ENCODE measurements around the gene DPP6.

Gene DPP6

GRCh38 chr7:154627646-154628290 lies 575.6 kb downstream of the DPP6 start:
- H3K36me3 ChIP-seq (ENCODE audit: control insufficient read depth, insufficient read depth, low read length): no peaks in the 10 kb centered on the region
- H3K4me3 ChIP-seq (replicated peaks; ENCODE audit: low read depth, low read length): no peak overlapping the region
- no peaks in the 10 kb centered on the region for H3K27me3 ChIP-seq (replicated peaks; ENCODE audit: control insufficient read depth, insufficient read depth, low read length)
- TF ChIP-seq, protein P1, sequence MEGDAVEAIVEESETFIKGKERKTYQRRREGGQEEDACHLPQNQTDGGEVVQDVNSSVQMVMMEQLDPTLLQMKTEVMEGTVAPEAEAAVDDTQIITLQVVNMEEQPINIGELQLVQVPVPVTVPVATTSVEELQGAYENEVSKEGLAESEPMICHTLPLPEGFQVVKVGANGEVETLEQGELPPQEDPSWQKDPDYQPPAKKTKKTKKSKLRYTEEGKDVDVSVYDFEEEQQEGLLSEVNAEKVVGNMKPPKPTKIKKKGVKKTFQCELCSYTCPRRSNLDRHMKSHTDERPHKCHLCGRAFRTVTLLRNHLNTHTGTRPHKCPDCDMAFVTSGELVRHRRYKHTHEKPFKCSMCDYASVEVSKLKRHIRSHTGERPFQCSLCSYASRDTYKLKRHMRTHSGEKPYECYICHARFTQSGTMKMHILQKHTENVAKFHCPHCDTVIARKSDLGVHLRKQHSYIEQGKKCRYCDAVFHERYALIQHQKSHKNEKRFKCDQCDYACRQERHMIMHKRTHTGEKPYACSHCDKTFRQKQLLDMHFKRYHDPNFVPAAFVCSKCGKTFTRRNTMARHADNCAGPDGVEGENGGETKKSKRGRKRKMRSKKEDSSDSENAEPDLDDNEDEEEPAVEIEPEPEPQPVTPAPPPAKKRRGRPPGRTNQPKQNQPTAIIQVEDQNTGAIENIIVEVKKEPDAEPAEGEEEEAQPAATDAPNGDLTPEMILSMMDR (IDR thresholded peaks at IDR 0.05; ENCODE audit: insufficient read depth, low read length, poor library complexity, severe bottlenecking): no peak
- no peak for DNase-seq (ENCODE audit: extremely low read depth, insufficient read length)

- TF ChIP-seq, protein P1 (IDR thresholded peaks at IDR 0.05; ENCODE audit: insufficient read depth, low read length, poor library complexity, severe bottlenecking): no peak
- no peaks in the 10 kb centered on the region for H3K36me3 ChIP-seq (ENCODE audit: control insufficient read depth, insufficient read depth, low read length)
- DNase-seq (ENCODE audit: extremely low read depth, insufficient read length): no peak
- H3K4me3 ChIP-seq (replicated peaks; ENCODE audit: low read depth, low read length): no peak overlapping the region
- no peaks in the 10 kb centered on the region for H3K27me3 ChIP-seq (replicated peaks; ENCODE audit: control insufficient read depth, insufficient read depth, low read length)
These were observed 576.4 kb downstream of the DPP6 start for GRCh38 chr7:154628556-154628955.

DNA sequence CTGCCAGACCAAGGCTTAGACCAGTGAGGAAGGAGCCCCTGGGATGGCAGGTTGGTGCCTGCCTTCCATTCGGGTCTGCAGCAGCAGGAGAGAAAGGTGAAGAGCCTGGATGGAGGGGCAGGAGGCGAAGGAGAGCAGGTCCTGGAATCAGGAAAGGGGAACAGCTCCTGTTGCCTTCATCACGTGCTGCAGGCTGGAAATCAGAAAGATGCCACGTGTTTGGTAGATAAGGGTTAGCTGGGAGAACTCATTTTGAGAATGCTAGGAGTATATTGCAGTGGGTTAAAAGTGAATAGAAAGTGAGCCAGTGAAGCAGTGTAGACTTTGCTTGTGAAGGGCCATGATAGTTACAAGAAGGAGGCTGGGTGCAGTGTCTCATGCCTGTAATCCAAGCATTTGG lies 579.0 kb downstream of the DPP6 start:
- Histone ChIP-seq H3K4me3 (replicated peaks; ENCODE audit: low read depth, low read length) (no peak overlapping the region), H3K27me3 (replicated peaks; ENCODE audit: control insufficient read depth, insufficient read depth, low read length) (no peaks in the 10 kb centered on the region), H3K36me3 (ENCODE audit: control insufficient read depth, insufficient read depth, low read length) (no peaks in the 10 kb centered on the region)
- TF ChIP-seq, protein P1 (IDR thresholded peaks at IDR 0.05; ENCODE audit: insufficient read depth, low read length, poor library complexity, severe bottlenecking): no peak
- no peak for DNase-seq (ENCODE audit: extremely low read depth, insufficient read length)

DNA sequence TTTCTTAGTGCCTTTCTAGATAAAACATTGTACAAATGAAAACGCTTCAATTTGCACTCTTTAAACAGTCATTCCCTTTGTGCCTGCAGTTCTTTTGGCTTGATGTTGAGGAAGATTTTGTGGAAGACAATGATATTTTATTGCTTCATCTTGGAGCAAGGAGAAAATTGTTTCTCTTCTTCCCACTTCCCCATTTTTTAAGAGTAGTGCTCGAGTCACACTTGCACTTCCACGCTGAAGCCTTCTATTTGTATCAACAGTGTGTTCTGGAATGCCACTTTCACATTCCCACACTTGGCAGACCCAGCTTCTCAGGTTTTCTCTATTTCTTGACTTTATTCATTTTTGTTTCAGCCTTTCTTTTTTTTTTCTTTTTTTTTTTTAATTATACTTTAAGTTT lies 581.4 kb downstream of the DPP6 start:
- no peaks in the 10 kb centered on the region for H3K27me3 ChIP-seq (replicated peaks; ENCODE audit: control insufficient read depth, insufficient read depth, low read length)
- H3K4me3 ChIP-seq (replicated peaks; ENCODE audit: low read depth, low read length): no peak overlapping the region
- DNase-seq (ENCODE audit: extremely low read depth, insufficient read length): no peak
- no peaks in the 10 kb centered on the region for H3K36me3 ChIP-seq (ENCODE audit: control insufficient read depth, insufficient read depth, low read length)
- TF ChIP-seq, protein P1 (IDR thresholded peaks at IDR 0.05; ENCODE audit: insufficient read depth, low read length, poor library complexity, severe bottlenecking): no peak

GRCh38 chr7:154638286-154638685 lies 586.1 kb downstream of the DPP6 start:
- DNase-seq (ENCODE audit: extremely low read depth, insufficient read length): no peak
- Histone ChIP-seq H3K27me3 (replicated peaks; ENCODE audit: control insufficient read depth, insufficient read depth, low read length) (no peaks in the 10 kb centered on the region), H3K36me3 (ENCODE audit: control insufficient read depth, insufficient read depth, low read length) (no peaks in the 10 kb centered on the region), H3K4me3 (replicated peaks; ENCODE audit: low read depth, low read length) (no peak overlapping the region)
- TF ChIP-seq, protein P1 (IDR thresholded peaks at IDR 0.05; ENCODE audit: insufficient read depth, low read length, poor library complexity, severe bottlenecking): no peak

Measured in GM06990 (cell line).